Suprapubic skin (tissue), 4 donors: ENCODE results near the gene SOX6.

Experiments used
- CTCF ChIP-seq, 2 donors: fragments of 200-600 bp in 1 of 2; fragments of 450-650 bp in 1 of 2; sonication (generic) in 1 of 2; IDR thresholded peaks; one replicate each; pipeline ENCODE4 v1.5.1; 2016 to 2019; ENCODE audit warnings: antibody characterized with exemption in 2 of 2, mild to moderate bottlenecking in 1 of 2, moderate library complexity in 1 of 2
- EP300 ChIP-seq: sonication (generic); formaldehyde crosslinking; IDR thresholded peaks from one replicate; pipeline ENCODE4 v1.6.1; 2017; ENCODE audit warnings: antibody characterized with exemption
- POLR2A ChIP-seq, 2 donors: fragments of 450-650 bp; IDR thresholded peaks; one replicate each; pipeline ENCODE4 v1.6.1; 2017; ENCODE audit warnings: antibody characterized with exemption in 2 of 2, mild to moderate bottlenecking in 2 of 2, moderate library complexity in 2 of 2
- POLR2AphosphoS5 ChIP-seq, 3 donors: sonication (generic); formaldehyde crosslinking; IDR thresholded peaks; one replicate each; pipeline ENCODE4 v1.6.1; 2017; ENCODE audit warnings: antibody characterized with exemption in 3 of 3

- TF ChIP-seq CTCF (IDR thresholded peaks at IDR 0.05), result no peak
- no peak for TF ChIP-seq POLR2AphosphoS5 (IDR thresholded peaks at IDR 0.05)
- no peak for TF ChIP-seq POLR2A (IDR thresholded peaks at IDR 0.05)
- no peak for TF ChIP-seq EP300
Measured at GRCh38 chr11:16252373-16252772, 104.0 kb downstream of the SOX6 start.
